H1 (cell line): ENCODE data around the gene OR5C1. TPM values are rescaled to one million over a fixed set of nuclear protein-coding genes. Genes with fewer than 3 reads are reported as not detected.

ENCODE experiments used
- USF2 ChIP-seq: IDR thresholded peaks from 2 replicates; pipeline ENCODE4 v1.6.1; 2011; ENCODE audit warnings: low read length, improper control_type of control experiment
- polyA plus RNA-seq, 7 experiments: library from polyadenylated mRNA; depleted of rRNA in 3 of 7; stranded (reverse) in 5 of 7; unstranded in 2 of 7; fragments of >200 nt in 5 of 7; fragments of 200-250 nt in 2 of 7; gene quantifications; 1 replicate in 5 of 7; 2 replicates in 1 of 7; 4 replicates in 1 of 7; pipeline versions ENCODE4 v1.2.1 to v1.2.3, GENCODE V29; 2011 to 2013; ENCODE audit warnings: missing spikeins in 2 of 7, mixed read lengths in 2 of 7
- total RNA-seq: library from RNA; stranded (reverse); fragmentation: NEBNext Ultra II Directional; extraction: Animal tissue kit (Norgen Biotek cat#: 25700); gene quantifications from 2 replicates; pipeline ENCODE4 v1.2.1, GENCODE V29; 2021

Gene OR5C1
- total and polyA plus RNA-seq, 2 of the 8 experiments (the other 6 are each of a cell fraction or from before 2014, with no cell fraction given), result not detected

GRCh38 chr9:122806661-122807060 is 17.9 kb downstream of the OR5C1 start (continued):
- TF ChIP-seq USF2, result no peak
- TF ChIP-seq, all 59 proteins: peak for 0
